SKM-1 (cell line): ENCODE results near the gene POU4F1.

Source experiments
- DNase-seq: peaks from one replicate; lab custom pipeline; 2025; ENCODE audit not compliant: unreplicated experiment; lab: John Stamatoyannopoulos, UW

Gene POU4F1

DNA sequence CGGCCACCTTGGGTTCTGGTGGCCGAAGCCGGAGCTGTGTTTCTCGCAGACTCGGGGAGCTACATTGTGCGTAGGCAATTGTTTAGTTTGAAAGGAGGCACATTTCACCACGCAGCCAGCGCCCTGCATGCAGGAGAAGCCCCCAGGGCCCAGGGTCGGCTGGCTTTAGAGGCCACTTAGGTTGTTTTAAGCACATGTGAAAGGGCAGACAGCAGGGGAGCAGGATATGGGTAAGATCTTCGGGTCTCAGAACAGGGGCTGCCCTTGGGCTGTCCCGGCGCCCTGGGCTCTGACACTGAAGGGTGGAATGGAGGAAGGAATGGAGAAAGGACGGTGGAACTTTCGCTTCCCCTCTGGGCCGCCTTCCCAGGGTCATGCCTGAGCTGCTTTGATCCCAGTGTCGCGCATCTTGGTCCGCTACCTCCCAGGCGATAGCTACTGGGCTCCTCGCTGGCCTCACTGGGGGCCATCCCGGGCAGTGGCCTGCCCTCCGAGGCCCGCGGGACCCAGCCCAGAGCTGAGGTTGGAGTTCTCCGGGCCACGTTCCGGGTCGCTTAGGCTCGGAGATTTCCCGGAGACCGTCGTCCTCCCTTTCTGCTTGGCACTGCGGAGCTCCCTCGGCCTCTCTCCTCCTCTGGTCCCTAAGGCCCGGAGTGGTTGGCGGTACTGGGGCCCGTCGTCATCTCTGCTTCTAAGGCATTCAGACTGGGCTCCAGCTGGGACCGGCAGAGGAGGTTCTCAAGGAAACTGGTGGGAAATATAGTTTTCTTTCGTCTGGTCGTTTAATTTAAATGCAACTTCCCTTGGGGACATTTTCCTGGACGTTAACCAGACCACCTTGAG, 4.3 kb upstream of the POU4F1 start:
- DNase-seq, result no peak

DNA sequence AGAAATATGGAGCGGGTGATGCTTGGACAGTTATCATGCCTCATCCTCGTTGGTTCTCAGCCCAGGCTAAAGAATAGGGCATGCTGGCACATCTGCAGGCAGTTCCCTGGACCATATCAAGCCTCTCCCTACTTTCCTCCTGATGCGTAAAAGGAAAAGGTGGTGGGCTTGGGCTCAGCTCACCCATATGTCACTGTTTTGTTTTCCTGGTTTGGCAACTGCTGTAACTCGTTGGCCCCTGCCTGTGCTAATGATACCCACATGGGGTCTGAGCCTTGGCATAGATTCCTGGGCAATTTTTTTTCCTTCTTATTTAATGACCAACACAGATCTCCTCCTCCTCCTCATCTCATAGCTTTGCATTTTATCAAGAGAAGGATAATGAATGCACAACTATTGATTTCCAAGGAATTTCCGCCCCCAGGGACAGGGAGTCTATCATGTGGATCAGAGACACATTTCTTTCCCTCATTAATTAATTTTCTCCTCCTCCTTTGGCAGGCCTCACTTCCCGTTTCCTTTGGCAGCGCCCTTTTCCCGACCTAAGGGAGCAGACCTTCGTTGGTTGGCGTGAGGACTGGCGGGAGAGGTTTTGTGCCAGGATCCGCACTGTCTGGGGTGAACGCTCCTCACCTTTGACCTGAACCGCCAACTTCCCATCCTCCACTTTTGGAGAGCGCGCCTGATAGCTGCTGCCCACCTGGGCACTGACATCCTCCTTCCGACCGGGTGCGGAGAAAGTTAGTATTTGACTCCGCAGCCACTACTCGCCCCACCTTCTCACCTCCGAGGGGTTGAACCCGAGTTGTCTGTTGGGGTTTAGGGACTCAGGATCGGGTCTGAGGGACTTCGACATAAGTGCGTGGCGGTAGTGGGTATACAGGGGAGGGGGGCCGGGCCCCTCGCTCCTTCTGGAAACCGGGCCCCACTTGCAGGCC, 3.4 kb upstream of the POU4F1 start:
- no peak for DNase-seq

DNA sequence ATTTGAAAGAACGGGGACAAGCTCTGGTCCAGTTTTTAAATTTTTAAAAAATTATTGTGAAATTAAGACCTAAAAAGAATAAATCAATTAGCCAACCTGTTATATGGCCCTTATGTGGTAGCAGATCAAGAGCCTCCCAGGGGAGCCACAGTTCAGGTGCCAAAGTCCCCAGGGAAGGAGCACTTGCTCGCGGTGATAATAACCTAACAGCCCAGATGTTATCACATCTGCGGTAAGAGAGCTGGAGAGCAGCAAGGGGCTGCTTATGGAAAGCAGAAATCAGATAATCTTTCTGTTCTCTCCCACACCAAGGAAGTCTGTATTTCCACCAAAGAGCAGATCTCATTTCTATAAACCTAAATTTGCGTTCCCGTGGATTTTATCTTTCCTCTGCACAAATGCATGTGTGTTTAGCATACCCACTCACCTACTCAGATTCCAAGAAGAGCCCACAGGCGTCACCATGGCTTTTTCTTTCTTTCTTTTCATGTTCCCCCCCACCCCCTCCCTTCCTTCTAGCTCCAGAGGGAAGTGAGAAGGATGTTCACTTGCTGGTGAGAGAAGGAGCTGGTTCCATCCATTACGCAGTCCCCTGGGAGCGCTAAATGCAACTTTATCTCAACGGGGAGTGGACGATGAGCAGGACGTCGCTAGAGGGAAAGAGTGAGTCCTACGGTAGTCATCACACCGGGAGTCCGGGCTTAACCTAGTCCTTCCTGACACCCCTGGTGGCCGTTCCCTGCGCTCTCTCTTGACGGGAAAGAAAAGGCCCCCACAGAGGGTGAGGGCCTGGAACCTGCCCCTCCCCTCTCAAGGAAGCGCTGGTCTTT, 1.6 kb upstream of the POU4F1 start:
- no peak for DNase-seq

DNA sequence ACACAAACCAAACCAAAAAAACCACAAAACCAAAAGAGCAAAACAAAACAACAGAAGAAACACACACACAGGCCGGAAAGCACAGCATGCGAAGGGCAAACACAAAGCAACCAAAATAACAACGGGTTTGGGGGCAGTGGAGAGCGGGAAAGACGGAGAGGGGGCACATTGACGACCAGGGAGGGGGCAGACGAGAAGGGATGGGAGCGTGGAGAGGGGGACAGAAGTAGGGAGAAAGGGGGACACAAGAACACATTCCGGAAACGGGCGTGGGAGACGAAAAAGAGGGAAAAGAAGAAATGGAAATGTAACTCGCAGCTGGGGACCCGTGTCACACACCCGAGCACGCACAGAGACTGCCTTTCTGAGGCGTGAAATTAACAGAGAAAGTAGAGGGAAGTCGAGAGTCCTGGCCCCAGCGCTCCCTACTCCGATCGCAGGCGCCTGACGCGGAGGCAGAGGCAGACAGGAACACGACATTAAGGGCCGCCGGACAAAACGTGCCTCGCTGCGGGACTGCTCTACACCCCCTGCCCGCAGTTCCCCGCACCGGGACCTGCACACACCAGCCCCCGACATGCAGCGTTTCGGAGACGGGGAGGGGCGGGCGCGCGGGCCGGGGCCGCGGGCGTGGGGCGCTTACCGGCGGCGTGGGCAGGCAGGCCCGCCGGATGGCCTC, 652 bp downstream of the POU4F1 start:
- DNase-seq, result no peak

DNA sequence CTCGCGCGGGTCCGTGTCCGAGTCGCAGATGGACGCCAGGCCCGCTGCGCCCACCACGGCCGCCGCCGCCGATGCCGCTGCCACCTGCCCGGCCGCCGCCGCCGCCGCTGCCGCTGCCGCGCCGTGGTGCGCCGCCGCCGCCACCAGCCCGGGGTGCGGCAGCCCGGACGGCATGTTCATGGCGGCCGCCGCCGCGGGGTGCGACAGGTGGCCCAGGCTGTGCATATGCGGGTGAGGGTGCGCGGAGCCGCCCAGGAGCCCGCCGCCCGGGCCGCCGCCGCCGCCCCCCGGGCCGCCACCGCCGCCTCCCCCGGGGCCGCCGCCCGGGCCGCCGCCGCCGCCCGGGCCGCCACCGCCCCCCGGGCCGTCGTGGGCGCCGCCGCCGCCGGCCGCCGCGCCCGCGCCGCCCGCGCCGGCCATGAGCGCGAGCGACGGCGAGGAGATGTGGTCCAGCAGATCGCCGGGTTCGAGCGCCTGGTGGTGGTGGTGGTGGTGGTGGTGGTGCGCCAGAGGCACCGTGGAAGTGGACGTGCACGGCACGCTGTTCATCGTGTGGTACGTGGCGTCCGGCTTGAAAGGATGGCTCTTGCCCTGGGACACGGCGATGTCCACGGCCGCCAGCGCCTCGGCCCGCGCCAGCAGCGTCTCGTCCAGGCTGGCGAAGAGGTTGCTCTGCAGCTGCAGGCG, 1.3 kb downstream of the POU4F1 start:
- no peak for DNase-seq

DNA sequence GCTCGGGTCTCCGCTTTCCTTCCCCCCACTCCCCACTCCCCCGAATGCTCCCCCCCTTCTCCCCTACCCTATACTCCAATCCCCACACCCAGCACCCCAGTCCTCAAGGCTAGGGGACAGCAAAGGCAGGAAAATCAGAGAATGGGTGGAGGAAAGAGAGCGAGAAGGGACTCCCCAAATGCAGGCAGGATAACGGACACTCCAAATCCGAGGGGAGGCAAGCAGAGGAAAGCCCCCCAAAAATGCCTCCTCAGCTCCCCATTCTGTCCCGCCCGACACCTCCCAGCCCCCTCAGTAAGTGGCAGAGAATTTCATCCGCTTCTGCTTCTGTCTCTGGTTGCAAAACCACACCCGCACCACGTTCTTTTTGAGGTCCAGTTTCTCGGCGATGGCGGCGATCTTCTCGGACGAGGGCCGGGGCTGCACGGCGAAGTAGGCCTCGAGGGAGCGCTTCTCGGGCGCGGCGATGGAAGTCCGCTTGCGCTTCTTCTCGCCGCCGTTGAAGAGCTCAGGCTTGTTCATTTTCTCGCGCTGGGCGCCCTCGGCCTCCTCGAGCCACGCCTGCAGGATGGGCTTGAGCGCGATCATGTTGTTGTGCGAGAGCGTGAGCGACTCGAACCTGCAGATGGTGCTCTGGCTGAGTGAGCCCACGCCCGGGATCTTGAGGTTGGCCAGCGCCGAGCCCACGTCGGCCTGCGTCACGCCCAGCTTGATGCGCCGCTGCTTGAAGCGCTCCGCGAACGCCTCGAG, 2.1 kb downstream of the POU4F1 start:
- no peak for DNase-seq

DNA sequence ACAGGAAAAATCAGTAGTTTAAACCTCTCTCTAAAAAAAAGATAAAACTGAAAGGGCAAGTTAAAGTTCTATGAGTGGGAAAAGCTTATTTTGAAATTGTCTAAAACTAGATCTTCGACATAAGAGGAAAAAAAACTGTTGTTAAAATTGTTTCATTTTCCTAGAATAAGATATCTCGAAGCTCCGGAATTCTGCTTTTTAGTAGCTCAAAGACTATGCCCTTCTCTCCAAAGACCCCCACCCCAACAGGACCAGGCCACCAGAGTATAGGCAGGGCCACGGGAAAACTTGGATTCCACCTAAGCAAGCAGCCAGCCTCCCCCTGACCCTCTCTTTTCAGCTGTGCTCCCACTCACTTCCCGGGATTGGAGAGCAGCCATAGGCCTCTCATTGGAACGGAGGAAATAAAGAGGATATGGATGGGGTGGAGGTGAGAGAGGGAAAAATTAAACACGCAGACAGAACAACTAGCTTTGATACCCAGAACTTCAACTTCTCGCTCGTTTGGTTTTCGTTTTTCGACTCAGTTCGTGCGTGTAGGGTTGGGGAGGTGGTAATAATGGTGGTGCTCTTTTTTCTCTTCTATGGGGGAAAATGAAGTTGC, 3.0 kb downstream of the POU4F1 start:
- no peak for DNase-seq

DNA sequence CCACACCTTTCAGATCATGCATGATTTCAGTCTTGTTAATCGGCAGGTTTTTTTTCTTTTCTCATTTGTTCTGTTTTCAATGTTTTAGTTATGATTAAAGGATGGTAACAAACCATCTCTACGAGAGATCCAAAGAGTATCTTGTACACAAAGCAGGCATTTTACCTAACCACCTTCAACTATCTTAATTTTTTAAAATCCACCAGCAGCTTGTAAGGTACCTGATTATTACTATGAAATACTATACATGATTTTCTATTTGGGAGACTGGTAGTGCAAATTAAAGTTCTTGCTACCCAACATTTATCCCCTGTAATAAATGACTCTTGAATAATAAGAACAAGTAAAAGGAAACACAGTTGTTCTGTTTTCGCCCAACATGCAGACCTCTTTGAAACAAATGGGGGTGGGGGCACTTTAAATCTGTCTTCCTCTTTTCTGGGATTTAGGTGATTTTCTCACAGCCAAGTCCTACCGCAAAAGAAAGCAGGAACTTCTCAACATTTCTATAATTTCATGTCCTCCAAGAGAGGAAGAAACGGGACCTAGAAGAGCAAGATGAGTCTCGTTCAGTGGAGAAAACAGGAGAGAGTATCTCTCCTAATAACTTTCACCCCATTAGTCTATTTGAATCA, 3.6 kb downstream of the POU4F1 start:
- DNase-seq, result peak; percentile 10

DNA sequence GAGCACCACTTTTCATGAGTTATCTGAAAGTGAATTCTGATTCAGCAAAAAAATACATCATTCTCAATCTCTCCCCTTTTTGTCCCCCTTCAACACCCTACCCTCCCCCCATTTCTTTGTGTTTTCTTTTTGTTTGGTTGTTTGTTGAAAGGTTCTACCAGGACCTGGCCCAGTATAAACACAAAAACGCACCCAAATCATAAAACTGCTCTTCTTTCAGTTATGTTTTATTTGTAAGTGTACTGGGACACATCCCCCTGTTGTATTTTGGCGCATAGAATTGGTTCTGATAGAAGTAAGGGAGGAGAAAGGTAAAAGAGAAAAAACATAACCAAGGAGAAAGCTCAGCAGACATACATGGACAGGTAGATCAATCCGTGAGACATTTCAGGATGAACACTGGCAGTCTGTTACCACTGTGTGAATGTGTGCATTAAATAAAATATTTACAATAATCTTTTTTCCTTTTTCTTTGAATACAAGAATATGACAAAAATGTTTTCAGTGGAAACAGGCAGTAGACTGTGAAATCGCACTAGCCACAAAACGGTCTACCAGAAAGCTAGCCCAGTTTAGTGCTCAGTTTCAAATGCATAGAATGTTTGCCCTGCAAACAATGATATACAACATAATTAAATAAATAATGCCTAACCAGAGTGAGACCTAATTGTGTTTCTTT, 4.2 kb downstream of the POU4F1 start:
- no peak for DNase-seq

DNA sequence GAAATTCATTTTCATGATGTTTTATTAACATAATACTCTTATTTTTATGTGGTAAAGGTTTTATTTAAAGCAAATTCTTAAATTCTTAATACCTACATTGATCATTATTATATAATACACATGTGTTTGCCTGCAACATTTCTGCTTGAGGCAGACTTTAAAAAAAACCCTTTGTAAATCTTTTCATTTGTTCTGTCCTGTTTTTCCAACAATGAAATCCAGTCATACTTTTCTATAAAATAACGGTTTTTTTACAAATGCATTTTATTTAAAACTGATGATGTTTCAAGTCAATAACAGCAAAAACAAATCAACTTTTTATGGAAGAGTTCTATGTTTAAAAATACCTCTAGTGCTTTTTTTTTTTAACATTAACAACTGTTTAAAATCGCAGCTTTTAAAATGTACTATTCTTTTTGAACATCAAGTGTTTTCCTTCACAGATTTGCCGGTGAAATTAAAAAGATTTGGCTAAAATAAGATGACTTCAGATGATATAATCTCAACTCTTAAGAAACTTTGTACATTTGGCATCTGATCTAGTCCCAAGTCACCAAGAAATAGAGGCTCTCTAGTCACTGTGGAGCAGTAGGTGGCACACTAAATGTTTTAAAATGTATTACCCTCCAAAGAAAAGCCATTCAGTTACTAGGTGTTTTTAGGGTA, 5.1 kb downstream of the POU4F1 start:
- no peak for DNase-seq

DNA sequence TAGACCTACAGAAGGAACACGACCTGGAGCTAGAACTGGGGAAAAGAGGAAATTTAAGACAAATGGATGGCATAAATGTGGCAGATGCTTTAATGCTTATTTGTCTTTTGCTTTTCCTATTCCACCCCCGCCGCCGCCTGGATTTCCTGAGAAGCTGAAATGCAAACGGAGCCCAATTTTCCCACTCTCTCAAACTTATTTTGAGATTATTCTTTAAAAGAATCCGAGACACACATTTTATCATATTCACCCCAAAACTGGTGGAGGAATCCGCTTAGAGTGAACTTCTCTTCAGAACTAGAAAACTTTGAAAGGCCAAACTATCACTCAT, 5.8 kb downstream of the POU4F1 start:
- DNase-seq, result no peak

DNA sequence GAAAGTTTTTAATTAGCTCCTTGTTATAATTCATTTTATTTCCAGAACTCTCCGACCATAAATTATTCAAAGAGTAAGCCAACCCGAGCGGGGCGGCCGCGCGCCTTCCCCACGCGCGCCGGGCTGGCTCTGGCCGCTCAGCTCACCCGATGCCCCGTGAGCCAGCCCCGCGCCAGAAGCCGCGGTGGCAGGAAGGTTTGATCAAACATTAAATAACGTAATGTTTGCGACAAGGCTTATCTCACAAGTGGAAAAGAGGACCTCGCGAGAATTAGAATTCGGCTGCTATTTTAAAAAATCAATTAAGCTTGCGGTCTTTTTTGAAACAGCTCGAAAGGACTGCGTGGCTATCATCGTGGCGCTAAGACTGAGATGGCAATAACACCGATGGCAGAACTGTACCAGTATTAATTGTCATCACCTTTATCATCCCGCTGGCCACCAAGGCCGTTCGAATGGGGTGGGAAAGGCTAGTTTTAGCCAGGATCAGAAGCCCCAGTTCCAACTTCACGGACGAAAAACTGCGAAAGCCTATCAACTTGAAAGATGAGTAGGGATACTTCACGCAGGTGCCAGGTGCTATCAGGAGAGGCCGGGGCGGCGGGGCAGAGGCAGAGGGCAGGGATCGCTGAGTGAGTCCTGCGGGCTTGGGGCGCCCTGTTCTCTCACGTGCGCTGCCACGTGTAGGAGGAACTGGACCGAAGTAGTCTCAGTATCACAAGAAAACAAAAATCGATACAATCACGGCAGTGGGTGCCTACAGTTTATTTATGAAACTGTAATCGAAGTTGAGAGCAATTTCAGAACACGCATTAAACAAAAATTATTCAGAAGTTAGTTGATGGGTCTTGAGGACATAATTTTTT, 6.4 kb downstream of the POU4F1 start:
- no peak for DNase-seq

DNA sequence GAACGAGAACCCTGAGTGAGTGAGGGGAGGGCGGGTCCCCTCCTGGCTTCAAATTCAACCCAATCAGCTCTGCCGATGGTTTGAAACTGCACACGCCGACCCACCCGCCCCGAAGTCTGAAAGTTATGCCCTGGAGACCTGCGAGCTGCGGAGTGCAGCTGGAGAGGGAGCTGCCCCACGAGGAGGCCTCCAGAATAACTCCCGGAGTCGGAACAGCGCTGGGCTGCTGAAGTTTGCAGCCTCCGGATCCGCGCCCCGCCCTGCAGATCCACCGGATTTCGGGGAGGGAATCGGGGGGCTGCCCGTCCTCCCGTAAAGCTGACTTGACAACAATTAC, 7.0 kb downstream of the POU4F1 start:
- DNase-seq, result no peak

DNA sequence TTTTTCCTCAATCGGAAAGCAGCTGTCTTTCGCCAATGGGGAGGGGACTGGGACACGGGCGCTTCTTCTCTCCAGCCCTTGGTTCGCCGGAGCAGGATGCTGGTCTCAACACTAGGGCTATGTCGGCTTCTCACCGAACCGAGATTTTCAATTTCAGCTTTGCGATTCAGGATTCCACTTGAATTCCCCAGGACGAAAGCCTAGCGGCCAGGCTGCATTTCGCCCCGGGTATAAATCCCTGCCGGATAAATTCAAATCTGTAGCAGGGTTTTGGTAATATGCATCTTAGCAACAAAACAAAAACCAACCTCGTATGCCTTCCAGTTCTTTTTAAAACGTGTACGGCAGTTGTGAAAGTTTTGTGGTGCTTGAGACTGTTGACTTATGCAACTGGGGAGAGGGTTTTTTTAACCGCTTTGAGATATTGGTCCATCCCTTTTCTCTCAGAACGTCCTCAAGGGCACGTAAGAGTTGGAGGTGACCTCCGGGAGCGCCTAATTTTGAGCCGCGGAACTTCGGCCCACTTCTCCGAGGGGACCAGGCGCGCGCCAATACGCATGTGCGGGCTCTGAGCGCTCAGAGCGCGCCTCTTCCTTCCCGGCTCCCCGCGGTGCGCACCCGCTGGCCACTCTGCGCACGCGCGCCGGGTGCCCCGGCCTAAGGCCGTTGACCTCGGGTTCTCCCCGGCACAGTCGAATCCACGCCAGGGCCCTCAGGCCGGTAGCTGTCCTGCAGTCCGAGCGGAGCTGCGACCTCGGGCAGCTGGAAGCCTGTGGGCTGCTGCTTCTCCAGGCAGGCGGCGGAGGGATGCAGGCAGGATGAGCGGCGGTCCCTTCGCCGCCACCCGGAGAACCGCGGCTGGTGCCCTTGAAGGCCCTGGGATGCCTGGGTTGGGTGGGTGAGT, 7.6 kb downstream of the POU4F1 start:
- DNase-seq, result no peak

DNA sequence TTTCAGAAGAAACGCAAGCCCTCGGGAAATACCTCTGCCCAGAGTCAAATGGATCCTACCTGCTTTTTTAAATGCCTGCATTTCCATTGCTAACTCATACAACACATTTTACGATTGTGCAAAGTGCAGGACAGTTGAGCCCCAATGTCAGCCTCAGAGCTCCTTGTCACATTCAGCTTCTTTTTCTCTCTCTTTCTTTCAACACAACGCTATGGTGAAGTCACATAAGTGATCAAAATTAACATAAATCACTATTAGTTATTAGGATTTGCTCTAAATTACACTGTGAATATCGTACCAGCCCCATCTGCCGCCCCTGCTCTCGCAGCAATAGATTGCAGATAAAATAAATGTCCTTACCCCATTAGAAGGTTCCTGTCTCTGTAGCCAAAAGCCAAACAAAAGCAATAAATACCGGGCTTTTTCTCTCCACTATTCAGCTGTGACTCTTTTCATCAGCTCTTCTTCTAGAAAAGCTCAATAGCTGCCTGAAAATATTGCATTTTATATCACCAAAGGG, 8.8 kb downstream of the POU4F1 start:
- DNase-seq, result no peak
